OCI-LY7 (cell line): ENCODE measurements around the gene PPP4R1.

Source experiments
- CTCF ChIP-seq: fragments of 200-600 bp; sonication (generic); conservative IDR thresholded peaks from 2 replicates; pipeline ENCODE4 v1.5.1; 2014; ENCODE audit warnings: mild to moderate bottlenecking, antibody characterized with exemption, low read length, moderate library complexity, mixed read lengths
- EZH2phosphoT487 ChIP-seq: fragments of 200-600 bp; sonication (generic); IDR thresholded peaks from 2 replicates; pipeline ENCODE4 v1.6.1; 2018; ENCODE audit warnings: low read depth, borderline replicate concordance, mild to moderate bottlenecking, mixed run types, antibody characterized with exemption, low read length, moderate library complexity, mixed read lengths

- TF ChIP-seq CTCF, result no peak
- TF ChIP-seq EZH2phosphoT487, result no peak
Measured at GRCh38 chr18:9643549-9643948, 29.2 kb upstream of the PPP4R1 start.
